Islet of Langerhans (tissue), 1 donor: ENCODE data around the gene RESP18.

Experiments
- FAIRE-seq: peaks from one replicate; lab custom pipeline; 2011; peaks lifted over from hg19 to GRCh38; lab: Jason Lieb, UNC

RESP18 gene

DNA sequence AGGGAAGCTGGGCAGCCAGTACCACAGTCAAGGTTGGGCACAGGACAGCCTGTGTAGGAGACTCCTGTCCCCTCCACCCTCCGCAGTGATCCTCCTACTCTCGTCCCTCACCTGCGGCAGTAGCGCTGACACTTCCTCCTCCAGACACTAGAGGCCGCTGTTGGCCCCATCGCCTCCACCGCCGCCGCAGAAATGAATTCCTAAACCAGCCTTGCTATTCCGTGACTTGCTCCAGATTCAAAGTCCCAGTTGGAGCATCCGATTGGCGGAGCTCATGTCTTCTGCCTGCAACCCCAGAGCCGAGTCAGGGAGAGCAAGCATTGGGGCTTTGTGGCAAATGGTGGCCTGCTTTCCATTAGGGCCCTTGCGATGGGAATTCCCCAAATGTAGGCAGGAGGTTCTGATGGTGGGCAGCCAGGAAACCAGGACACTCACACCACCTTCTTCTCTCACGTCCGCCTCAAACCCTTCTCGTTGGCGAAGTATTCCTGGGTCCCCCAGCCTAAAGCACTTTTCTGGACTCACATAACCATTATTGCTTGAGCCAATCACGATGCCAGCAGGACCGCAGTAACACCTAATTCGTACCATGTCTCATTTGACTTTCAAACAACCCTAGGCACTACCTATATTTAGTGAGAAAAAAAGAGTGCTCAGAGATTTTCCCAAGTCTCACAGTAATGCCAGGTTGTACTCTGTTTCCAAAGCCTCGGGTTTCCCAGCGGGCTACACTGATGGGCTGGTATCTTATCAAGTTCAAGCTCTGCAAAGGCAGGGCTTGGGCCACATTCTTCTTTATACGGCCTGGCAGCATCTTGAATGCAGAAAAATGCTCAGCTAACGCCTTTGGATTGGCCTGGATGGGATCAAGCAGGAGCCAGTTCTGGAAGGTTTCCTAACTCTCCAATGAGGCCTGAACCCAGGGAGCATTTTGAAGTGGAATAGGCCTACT lies 54.6 kb downstream of the RESP18 start:
- no peak for FAIRE-seq
